Right ventricle myocardium inferior (tissue), 1 donor: ENCODE measurements around the gene SGMS2. TPM values are rescaled to one million over a fixed set of nuclear protein-coding genes. Genes with fewer than 3 reads are reported as not detected.
"Not testable (repeated sequence)": the region's sequence is repeated elsewhere in the genome, so short reads cannot be mapped to it uniquely, and the experiment has no call there.

Experiments used
- ATAC-seq: fragments of 200-7000 bp; cut with Tn5 transposase; one replicate; pipeline ENCODE4 v1.9.1; 2020; ENCODE audit warnings: mild to moderate bottlenecking, moderate library complexity
- DNase-seq: peaks from one replicate; pipeline ENCODE4 v3.0.0; 2021; ENCODE audit errors: missing footprints
- intact Hi-C: fragments of 100-400 bp; cut with DNase I; formaldehyde crosslinking; loops from one replicate; pipeline ENCODE4 v1.11.0; 2022
- total RNA-seq: library from RNA; stranded (reverse); fragmentation: NEBNext Ultra II Directional; extraction: Animal tissue kit (Norgen Biotek cat#: 25700); gene quantifications from one replicate; pipeline ENCODE4 v1.2.1, GENCODE V29; 2021
- donor health status: DM: no; HTN: yes; CAD: no; lungs with severe emphysema.

The SGMS2 gene
- total RNA-seq, 1 donor from 2014 or later, result 23.2 TPM

DNA sequence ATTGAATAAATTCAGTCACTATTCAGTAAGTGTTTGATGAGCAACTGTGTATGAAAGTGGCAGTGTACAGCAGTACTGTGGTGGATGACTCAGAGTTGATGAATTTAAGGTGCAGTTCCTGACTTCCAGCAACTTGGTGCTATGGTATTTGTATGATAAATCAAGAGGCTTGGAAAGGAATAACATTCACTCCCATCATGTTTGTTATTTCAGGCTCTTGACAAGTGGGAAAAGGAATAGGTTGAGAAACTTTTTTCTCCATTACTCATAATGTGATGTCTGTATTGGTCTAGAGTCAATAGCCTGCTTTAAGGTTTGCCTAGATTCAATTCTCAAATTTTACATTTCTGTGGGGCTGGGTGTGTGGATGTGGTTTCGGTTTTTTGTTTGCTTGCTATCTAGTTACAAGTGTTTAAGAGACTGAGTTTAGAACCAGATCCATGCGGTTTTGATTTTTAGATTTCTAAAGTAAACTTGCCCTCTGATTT, 71.5 kb downstream of the SGMS2 start:
- ATAC-seq, result no peak
- DNase-seq, result no peak
- intact Hi-C loops, result loop anchor here (5.0 kb wide), 1 partner anchor 74 kb away; the partner anchor contains the start of gene SGMS2

DNA sequence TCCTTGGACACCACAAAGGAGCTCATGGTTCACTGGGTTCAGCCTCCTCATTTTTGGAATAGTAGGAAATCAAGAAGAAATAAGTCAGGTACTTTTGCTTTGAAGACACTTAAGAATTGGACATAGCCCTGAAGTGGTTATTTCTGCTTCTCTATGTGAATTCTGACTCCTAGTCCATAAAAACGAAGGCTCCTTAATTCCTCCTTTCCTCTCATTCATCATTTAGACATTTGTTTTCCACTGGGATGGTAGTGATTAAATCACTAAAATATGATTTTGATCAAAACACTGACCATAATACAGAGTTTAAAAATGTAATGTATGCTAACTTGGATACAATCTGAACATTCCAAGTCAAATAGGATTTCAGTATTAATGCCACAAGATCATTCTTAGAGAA, 71.9 kb downstream of the SGMS2 start:
- no peak for ATAC-seq
- DNase-seq, result no peak
- intact Hi-C loops, result loop anchor here (5.0 kb wide), 1 partner anchor 74 kb away; the partner anchor contains the start of gene SGMS2

DNA sequence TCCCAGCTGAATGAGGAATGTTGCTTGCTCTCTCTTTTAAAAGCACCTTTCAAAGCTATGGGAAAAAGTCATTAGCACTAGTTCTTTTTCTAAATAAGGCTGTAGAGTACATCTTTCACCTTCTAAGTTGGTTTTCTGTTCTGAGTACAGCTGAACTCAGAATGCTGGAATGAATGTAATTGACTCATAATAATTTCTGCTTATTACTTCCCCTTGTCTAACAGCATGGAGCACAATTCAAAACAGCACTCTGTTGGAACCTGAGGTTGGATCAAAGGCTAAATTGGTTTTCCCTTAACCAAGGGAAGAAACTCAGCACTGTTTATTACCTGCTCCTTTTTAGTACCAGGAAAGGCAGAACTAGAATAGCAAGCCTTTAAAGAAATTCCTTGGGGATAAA, 73.1 kb downstream of the SGMS2 start:
- intact Hi-C loops, result loop anchor here (5.0 kb wide), 1 partner anchor 76 kb away; the partner anchor contains the start of gene SGMS2
- no peak for DNase-seq
- ATAC-seq, result no peak

DNA sequence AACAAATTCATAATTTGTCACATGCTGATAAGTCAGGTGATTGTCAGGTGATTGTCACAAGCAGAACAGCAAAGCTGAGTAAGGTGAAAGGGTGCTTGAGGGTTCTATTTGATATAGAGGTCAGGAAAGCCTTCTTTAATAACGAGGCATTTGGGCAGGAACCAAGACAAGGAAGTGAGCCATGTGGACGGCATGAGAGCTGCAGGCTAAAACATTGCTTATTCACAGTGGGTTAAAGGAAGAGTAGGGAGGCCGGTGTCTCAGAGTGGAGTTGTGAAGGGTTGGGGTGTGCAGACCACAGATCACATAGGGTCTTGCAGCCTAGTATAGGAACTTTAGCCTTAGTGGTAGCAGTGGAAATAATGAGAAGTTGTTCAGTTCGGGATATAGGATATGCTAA, 75.3 kb downstream of the SGMS2 start:
- intact Hi-C loops, result no loop called here
- no peak for ATAC-seq

DNA sequence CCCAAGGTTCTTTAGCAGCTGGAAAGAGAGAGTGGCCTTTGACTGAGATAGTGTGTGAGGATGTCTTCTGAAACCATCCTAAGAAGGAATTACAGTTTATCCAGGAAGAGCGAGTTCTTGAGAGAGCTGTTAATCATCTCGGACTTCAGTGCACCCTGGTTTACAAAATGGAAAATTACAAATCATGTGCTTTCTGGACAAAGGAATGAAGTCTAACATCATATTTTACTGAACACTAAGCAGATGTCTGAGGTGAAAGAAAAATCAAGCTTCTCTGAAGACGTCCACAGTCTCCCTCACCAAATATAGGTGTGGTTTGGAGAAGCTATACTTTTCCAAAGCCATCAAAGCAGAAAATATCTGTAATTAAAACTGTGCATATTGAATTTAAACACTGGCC, 75.8 kb downstream of the SGMS2 start:
- ATAC-seq, result no peak
- intact Hi-C loops, result no loop called here
- DNase-seq, result no peak

More for the DNA sequence above, 75.3 kb downstream of the SGMS2 start:
- no peak for DNase-seq

- no peak for ATAC-seq
- intact Hi-C loops, result no loop called here
Observed at GRCh38 chr4:107901213-107901934, 76.6 kb downstream of the SGMS2 start.

GRCh38 chr4:107902715-107903114, 78.0 kb downstream of the SGMS2 start:
- intact Hi-C loops, result no loop called here
- ATAC-seq (no peak), DNase-seq (no peak)

More at GRCh38 chr4:107901213-107901934, 76.6 kb downstream of the SGMS2 start:
- DNase-seq, result no peak

DNA sequence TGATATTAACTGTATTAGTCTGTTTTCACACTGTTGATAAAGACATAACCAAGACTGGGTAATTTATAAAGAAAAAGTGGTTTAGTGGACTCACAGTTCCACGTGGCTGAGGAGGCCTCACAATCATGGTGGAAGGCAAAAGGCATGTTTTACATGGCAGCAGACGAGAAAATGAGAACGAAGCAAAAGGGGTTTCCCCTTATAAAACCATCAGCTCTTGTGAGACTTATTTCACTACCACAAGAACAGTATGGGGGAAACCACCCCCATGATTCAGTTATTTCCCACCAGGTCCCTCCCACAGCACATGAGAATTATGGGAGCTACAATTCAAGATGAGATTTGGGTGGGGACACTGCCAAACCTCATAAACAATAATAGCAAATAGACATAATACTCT, 80.3 kb downstream of the SGMS2 start:
- ATAC-seq, DNase-seq, intact Hi-C loops: not testable (repeated sequence)

DNA sequence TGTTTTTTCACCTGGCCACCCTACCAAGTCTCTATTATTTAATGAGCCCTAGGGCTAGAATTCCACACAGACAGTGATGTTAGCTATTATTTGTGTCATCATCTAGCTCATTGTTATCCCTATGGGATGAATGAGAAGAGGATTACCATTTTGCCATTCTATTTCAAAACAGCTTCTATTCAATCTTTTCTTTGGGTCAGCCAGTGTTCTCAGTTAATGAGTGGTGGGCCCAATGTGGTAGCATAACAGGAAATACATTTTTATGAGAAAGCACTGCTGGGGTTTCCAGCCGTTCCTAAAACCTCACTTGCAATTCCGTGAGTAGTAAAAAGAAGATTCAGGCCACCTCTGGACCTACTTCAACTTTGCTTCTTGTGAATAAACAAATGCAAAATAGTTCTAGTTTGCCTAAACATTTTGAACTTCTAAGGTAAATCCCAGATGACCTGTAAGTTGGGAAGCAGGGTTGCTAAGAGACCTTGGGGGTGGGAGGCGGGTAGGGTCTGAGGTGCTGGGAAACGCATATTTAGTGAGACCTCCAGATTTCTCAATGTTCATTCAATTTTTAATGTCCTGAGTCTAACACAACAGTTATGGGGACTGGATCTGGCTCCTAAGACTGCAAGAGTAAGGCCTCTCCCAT, 81.8 kb downstream of the SGMS2 start:
- intact Hi-C loops, result no loop called here
- DNase-seq (no peak), ATAC-seq (no peak)

DNA sequence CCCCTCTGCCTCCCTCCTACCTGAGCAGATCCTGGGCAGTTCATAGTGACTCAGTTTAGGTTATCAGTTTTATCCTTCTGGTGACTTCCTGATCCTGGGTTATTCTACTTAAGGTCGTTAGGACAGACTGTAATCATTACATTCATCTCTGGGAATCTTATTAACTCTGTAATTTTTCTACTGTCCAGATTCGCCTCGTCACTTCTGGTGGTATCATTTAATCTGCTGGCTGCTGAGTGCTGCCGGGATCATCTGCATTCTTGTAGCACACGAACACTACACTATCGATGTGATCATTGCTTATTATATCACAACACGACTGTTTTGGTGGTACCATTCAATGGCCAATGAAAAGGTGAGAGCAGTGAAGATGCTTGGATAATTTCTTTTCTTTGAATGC, 83.6 kb downstream of the SGMS2 start:
- DNase-seq (no peak), ATAC-seq (no peak)
- intact Hi-C loops, result no loop called here

GRCh38 chr4:107913283-107913899, 88.7 kb downstream of the SGMS2 start:
- no peak for DNase-seq
- peak; percentile 79 for ATAC-seq
- intact Hi-C loops, result loop anchor here (1.0 to 2.0 kb wide), 2 partner anchors 89 to 156 kb away; partner anchors contain the start of gene SGMS2

GRCh38 chr4:107915220-107915619, 90.5 kb downstream of the SGMS2 start:
- intact Hi-C loops, result no loop called here
- ATAC-seq (no peak), DNase-seq (no peak)

GRCh38 chr4:107916623-107917022, 91.9 kb downstream of the SGMS2 start:
- intact Hi-C loops, result no loop called here
- ATAC-seq (no peak), DNase-seq (no peak)

DNA sequence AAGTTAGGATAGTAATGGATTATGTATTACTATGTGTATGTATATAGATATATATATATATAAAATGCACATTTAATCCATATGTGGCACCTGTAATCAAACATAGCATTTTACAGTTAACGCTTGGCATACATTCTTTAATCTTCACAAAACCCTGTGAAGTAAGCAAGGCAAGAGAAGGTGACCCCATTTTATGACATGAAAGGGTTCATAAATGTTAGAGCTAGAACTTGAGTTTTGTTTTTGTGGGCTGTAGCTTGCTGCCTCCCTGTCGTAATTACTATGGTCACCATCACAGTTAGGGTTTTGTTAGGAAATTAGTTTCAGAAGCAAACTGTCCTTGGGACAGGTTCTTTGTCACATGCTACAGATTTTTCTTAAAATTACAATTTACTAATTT, 92.8 kb downstream of the SGMS2 start:
- intact Hi-C loops, result no loop called here
- no peak for ATAC-seq
- no peak for DNase-seq

GRCh38 chr4:107922486-107923473, 98.0 kb downstream of the SGMS2 start:
- intact Hi-C loops, result no loop called here
- DNase-seq, result no peak
- no peak for ATAC-seq

DNA sequence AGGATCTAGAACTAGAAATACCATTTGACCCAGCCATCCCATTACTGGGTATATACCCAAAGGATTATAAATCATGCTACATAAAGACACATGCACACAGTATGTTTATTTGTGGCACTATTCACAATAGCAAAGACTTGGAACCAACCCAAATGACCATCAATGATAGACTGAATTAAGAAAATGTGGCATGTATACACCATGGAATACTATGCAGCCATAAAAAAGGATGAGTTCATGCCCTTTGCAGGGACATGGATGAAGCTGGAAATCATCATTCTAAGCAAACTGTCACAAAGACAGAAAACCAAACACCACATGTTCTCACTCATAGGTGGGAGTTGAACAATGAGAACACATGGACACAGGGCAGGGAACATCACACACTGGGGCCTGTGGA, 101.0 kb downstream of the SGMS2 start:
- ATAC-seq, DNase-seq, intact Hi-C loops: not testable (repeated sequence)

- intact Hi-C loops, ATAC-seq: not testable (repeated sequence)
Observed at GRCh38 chr4:107926875-107927274, 102.1 kb downstream of the SGMS2 start.

More at GRCh38 chr4:107926875-107927274, 102.1 kb downstream of the SGMS2 start:
- DNase-seq, result not testable (repeated sequence)
